NCI-H2081 (cell line): ENCODE measurements around the gene ACKR2.
"Not testable (repeated sequence)": the region's sequence is repeated elsewhere in the genome, so short reads cannot be mapped to it uniquely, and the experiment has no call there.

Source experiments
- DNase-seq, 2 experiments: peaks; one replicate each; lab custom pipeline; 2025; lab: John Stamatoyannopoulos, UW

ACKR2 gene

GRCh38 chr3:42855547-42856380 is 46.5 kb downstream of the ACKR2 start:
- DNase-seq: no peak

DNA sequence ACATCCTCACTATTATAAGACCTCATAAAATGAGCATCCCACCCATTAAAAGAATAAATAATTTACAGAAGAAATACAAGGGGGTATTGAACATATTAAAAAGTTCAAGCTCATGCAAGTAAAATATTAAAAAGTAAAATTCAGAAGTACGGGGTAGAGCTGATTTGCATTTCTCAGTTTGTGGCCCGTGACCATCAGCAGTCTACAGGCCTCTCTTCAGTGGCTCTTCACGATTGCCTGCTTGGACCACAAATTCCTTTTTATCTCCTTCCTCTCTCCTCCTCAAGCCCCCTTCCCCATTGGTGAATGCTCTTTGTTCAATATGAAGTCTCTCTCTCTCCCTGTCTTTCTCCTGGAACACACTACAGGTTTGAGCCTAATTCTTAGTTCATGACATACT is 47.3 kb downstream of the ACKR2 start:
- DNase-seq: no peak

- DNase-seq: no peak
These were observed 55.2 kb downstream of the ACKR2 start for GRCh38 chr3:42864321-42864950.

DNA sequence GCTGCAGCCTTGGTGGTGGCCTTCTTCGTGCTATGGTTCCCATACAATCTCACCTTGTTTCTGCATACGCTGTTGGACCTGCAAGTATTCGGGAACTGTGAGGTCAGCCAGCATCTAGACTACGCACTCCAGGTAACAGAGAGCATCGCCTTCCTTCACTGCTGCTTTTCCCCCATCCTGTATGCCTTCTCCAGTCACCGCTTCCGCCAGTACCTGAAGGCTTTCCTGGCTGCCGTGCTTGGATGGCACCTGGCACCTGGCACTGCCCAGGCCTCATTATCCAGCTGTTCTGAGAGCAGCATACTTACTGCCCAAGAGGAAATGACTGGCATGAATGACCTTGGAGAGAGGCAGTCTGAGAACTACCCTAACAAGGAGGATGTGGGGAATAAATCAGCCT is 56.0 kb downstream of the ACKR2 start:
- no peak for DNase-seq

DNA sequence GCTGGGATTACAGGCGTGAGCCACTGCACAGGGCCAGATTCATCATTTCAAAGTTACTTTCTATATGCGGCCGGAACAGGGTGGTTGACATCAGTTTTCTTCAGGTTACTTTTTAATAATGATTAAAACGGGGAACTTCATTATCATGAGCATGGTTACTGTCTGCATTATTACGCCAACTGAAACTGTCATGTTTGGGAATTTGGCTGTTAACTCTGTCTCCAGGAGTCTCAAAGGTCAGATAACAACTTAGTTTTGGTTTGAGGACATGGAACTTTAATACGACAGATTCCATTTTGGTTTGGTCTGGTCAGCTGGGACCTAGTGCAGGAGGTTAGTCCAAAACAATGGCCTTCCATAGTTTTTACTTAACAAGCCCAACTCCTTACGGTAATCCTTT is 57.9 kb downstream of the ACKR2 start:
- DNase-seq: no peak

GRCh38 chr3:42868841-42869240 is 59.6 kb downstream of the ACKR2 start:
- no peak for DNase-seq

DNA sequence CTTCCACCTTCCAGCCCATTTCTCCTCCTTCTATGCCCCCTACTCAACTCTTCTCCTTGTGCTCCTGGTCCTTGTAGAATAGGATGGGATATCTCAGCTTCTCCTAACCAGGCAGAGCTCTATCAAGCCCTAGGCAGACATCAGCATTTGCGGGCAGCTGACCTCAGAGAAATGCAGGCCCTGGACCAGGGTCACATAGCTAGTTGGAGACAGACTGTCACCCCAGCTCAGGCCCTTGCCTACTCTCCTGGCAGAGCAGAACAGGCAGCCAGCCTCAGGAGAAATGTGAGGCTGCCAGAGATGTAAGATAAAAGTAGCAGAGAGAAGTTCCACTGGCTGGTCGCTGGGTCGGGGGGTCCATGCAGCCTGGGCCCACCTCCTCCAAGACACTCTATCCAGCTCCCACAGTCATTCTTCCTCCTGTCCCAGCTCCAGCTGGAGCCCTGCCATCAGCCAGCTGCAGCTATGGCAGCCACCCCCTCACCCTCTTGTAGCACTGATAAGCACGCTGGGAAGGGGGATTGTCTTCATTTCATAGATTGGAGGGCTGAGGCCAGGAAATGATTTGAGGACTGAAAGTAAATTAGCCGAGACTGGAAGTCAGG is 62.4 kb downstream of the ACKR2 start:
- no peak for DNase-seq

DNA sequence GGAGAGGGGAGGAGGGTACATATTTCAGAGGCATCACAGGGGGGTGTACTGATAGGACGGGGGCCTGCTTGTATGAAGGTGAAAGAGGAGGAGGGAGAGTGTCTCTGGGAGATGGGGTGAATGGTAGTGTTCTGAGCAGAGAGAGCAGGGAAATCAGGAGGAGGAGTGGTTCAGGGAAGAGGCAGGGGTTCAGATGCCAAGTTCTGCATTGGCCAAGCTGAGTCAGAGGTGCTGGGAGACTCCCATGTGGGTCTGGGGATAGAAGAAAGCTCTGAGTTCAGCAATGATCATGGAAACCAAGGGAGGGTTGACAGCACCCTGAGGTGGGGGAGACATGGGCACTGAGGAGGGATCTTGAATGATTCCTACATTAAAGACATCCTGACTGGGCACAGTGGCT is 63.5 kb downstream of the ACKR2 start:
- DNase-seq: no peak

DNA sequence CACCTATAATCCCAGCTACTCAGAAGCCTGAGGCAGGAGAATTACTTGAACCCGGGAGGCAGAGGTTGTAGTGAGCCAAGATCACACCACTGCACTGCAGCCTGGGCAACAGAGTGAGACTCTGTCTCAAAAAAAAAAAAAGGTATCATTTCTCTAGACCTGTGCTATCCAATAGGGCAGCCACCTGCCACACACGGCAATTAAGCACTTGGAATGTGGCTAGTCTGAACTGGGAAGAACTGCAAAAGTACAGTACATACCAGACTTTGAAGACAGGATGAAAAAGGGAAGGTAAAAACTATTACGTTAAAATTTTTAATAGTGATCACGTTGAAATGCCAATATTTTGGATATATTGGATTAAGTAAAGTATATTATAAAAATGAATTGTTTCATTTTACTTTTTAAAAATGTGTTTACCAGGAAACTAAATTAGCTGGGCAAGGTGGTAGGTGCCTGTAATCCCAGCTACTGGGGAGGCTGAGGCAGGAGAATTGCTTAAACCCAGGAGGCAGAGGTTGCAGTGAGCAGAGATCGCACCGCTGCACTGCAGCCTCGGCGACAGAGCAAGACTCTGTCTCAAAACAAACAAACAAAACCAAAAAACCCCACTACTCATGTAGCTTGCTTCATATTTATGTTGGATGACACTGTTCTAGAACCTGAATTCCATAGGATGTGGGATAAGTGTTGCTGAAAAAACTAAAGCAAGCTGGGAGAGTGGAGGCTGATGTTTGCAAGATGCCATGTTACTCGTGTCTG is 64.2 kb downstream of the ACKR2 start:
- DNase-seq: no peak

GRCh38 chr3:42874749-42875148 is 65.5 kb downstream of the ACKR2 start:
- no peak for DNase-seq

DNA sequence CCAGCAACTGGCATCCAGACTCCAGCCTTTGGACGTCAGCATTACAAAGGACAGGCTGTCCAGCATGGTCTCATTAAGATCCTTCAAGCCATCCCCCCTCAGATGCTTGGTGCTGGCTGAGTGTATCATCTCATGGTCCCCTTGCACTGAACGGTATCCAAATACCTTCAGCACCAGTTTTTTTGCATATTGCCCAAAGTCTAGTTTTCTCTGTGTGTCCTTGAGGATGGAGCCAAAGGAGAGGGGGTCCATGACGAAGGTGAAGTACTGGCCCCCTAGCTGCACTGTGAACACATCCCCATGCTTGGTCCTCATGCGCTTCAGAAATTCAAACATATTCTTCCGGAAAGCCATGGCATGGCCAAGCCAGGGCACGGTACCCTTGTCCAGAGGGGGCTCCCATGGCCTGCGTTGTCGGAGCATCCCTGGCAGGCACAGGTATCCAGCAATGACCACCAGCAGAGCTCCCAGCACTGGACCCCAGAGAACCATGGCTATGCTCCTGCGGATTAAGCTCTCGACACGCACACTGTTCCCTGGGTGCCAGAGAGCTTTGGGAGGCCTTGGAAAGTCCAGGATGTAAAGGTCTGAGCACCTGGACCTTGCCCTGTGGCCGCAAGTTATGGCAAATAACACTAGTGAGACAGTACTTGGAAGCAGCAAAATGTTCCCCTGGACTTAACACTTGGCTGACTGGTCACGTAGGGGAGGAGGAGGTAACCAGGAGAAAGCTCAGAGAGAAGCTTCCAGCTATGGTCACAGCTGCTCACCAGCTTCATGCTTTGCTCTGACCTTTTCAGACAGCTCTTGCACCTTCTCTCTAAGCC is 66.3 kb downstream of the ACKR2 start, which contains the start of gene CYP8B1:
Gene CYP8B1 (minus strand): TSS at position 555 of the 827 bp plus-strand sequence. CDS start 63 bp downstream, at position 492.
- DNase-seq: no peak

DNA sequence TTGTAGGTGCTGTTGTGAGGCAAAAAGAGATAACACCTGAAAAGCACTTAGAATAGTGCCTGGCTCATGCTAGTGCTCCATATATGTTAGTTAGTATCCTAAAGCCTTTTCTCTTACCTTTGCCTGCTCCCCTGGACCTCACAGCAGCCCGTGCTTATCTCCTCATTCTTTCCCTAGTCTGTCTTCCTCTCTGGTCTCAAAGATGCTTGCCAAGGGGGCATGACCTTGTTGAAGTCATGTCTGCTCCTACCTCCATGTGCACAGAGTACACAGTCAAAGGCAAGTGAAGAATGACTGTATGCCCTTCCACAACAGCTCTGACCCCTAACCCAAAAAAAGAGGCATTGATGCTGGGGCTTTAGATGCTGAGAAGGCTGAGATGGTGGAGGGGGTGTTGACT is 67.2 kb downstream of the ACKR2 start:
- no peak for DNase-seq

- no peak for DNase-seq
These were observed 67.9 kb downstream of the ACKR2 start for GRCh38 chr3:42876940-42877720.

DNA sequence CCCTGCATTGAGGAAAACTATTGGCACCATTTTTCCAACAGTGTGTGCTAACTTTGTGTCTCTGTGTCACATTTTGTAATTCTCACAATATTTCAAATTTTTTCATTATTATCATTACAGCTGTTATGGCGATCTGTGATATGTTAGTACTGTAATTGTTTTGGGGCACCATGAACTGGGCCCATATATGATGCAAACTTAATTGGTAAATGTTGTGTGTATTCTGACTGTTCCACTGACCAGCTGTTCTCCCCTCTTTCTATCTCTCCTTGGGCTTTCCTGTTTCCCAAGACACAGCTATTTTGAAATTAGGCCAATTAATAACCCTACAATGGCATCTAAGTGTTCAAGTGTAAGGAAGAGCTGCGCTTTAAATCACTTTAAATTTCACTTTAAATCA is 68.6 kb downstream of the ACKR2 start:
- no peak for DNase-seq

DNA sequence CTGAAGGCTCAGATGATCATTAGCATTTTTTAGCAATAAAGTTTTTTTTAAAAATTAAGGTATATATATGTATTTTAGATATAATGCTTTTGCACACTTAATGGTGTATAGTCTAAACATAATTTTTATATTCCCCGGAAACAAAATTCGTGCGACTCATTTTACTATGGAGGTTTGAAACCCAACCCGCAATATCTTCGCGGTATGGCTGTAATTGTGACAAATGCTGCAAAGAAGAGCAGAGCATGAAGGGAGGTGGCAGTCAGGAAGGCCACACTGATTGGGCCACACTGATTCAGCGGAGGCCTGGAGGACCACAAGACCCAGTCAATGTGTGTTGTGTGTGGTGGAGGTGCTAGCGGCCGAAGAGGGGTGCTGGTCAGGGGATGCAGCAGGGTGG is 70.9 kb downstream of the ACKR2 start:
- DNase-seq: no peak

- DNase-seq: peak; percentile 53 to 56
These were observed 71.6 kb downstream of the ACKR2 start for GRCh38 chr3:42880601-42881451.

DNA sequence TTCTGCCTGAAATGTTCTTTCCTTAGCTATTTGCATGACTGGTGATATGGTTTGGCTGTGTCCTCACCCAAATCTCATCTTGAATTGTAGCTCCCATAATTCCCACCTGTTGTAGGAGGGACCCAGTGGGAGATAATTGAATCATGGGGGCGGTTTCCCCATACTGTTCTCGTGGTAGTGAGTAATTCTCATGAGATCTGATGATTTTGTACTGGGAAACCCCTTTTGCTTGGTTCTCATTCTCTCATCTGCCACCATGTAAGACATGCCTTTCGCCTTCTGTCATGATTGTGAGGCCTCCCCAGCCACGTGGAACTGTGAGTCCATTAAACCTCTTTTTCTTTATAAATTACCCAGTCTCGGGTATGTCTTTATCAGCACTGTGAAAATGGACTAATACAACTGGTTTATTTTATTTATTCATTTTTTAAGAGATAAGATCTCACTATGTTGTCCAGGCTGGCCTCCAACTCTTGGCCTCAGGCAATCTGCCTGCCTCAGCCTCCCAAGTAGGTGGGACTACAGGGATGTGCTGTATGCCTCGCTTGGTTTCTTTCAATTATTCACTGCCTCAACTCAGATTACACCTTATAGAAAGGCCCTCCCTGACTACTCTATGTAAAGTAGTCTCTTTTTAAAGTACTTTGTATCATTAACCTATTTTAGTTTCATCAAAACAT is 74.1 kb downstream of the ACKR2 start:
- not testable (repeated sequence) for DNase-seq

- DNase-seq: no peak
These were observed 75.1 kb downstream of the ACKR2 start for GRCh38 chr3:42884324-42884723.

- DNase-seq: no peak
These were observed 77.1 kb downstream of the ACKR2 start for GRCh38 chr3:42886294-42886822.
